COLO668 (cell line): ENCODE data around the gene PSMD13.
A peak's percentile ranks its signal among the peaks of the same experiment; 100 is the strongest.

Experiments used
- DNase-seq: peaks from one replicate; lab custom pipeline; 2025; ENCODE audit not compliant: unreplicated experiment; lab: John Stamatoyannopoulos, UW

PSMD13 gene

DNA sequence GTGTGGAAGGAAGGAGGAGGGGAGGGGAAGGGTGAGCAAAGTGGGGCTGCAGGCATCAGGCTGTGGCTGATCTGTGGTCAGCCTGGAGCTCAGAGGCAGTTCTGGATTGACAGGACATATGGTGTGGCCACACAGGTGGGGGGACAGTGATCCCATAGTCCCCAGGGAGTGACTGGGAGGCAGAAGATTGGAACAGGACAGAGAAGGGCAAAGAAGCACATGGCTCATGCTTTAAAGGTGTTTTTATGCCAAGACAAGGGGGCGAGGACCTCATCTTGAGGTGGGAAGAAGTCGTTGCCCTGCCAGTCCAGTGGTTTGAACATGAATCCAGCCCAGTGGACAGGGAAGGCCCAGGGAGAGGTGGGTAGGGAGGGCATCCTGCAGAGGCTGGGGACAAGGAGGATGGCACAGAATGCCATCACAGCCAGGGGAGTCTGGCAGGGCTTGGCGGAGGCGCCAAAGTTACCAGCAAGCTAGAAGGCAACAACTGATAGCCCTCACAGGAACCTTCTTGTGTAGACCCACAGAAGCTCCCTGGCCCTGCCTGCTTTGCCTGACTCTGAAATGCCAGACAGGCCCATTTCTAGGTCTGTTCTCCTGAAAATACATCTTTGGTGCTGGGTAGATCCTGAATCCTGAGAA is 32.7 kb upstream of the PSMD13 start:
- DNase-seq = no peak

DNA sequence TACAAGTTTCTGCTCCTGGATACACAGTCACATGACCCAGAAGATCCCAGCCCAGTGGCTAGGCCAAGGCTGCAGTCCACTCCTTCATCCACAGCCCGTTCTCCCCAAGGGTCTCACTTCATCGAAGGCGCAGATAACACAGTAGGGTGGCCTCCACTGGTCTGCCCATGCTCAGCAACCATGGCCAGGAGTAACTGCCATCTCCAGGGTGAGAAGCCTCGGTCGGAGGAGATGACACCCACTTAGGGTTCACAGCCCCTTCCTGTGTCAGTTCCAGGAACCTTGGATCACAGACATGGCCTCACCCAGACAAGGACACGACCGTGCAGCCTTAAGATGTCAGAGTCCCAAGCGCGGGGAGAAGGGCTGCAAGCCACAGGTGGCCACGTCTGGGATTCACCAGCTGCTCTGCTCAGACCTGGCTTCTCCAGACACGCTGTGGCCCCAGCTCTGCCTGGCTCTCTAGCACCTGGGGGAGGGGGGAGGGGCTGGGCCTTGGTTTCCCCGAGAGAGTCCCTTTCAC is 32.1 kb upstream of the PSMD13 start:
- no peak for DNase-seq

DNA sequence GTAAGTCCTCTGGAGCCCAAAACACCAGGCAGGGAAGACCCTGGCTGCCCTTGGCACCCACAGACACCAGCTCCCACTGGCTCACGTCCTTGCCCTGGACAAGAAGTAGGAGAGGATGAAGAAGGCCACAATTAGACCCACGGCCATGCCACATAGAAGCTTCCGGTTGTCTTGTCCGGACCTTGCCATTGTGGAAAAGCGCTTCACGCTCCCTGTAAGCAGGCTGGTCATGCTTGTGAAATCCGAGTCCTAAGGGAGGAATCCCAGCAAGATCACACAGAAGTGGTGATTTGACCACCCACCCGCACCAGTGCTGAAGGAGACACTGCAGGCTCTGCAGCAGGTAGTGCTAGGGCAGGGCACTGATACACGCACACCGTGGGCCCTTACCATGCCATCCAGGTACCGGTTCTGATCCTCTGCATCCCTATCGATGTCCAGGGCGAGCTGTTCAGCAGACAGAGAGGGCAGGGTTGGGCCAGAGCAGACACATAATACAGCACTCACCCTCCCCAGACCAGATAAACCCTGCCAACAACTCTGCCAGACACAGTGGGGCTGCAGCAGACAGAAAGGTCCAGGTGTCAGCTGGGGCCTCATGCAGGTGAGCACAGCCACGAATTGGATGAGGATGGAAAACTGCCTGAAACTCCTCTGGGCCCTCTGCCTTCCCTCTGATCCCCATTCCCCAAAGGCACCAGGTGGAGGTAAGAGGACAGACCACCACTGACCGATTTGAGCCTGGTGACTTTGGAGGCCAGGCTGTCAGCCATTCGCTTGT is 31.4 kb upstream of the PSMD13 start:
- DNase-seq = no peak

DNA sequence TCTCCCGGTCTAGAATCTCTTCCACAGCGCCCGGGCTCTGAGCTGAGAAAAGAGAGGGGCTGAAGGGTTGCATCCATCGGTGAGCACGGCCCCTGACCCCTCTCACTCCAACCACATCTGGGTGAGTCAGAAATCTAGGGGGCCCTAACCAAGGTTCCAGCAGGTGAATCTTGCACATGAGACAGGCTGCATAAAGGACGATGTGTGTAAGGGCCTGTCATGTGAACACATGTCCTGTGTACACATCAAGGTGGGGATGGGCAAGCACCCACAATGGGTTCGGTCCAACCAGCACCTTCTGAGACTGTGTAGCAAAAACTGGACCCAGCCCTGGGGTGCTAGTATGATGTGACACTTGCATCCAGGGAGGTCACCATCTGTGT is 30.8 kb upstream of the PSMD13 start:
- DNase-seq = no peak

DNA sequence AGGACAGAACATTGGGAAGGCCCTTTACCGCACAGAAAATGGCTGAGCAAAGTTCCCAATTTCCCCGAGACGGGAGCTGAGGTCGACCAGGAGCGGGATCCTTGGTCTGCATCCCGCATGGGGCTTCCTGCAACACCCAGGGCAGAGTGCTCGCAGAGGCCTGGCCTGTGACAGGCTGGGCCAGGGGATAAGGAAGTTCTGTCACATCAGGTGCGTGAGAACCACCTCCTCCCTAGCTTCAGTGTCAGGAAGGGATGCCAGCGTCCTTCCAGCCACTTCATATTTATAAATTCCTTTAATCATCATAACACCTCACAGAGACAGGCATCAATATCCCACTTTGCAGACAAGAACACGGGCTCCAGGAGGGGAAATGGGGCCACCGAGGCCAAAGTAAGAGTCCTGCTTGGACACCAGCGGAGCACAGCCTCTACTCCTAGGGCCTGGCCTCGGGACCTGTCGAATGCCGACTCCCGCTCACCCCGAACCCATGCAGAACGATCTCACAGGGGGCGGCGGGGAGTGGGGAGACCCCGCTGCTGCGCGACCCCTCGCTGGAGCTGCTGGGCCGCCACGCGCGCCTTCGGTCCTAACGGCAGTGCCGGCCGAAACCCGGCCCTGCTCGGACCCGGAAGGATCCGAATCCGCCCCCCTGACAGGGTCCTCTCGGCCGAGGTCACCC is 30.1 kb upstream of the PSMD13 start:
- peak; percentile 1 for DNase-seq

DNA sequence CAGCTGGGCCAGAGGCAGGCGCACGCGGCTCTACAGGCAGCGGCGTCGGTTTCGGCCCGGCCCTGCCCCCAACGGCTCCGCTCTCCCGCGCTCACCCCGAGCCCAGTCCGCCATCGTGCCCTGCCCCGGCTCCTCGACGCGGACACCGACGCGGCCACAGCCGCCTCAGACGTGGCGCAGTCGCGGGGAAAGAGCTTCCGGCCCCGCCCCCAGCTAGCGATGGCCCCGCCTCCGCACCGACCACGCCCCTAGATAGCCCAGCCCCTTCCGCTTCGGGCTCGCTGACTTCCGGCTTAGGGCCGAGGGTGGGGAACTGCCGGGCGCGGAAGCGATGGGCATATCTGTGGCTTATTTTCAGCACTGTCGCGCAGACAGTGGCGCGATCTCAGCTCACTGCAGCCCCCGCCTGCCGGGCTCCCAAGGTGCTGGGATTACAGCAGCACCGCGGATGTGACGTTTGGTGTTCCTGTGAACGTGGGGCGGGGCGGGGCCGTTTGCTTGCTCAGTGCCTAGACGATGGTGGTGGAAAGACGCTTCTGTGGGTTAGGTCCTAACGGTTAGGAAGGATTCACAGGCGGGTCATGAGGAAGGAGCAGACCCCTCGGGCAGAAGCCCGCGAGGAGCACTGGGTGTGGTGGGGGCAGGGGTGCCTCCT is 29.4 kb upstream of the PSMD13 start, which contains the start of the genes BET1L and RIC8A:
BET1L (minus strand) TSS at position 192 of the 655 bp plus-strand sequence; CDS start at position 114, 78 bp downstream.
RIC8A (plus strand) TSS at position 501 of the 655 bp plus-strand sequence. CDS start 1,147 bp downstream, outside the sequence.
- DNase-seq = peak; percentile 82

DNA sequence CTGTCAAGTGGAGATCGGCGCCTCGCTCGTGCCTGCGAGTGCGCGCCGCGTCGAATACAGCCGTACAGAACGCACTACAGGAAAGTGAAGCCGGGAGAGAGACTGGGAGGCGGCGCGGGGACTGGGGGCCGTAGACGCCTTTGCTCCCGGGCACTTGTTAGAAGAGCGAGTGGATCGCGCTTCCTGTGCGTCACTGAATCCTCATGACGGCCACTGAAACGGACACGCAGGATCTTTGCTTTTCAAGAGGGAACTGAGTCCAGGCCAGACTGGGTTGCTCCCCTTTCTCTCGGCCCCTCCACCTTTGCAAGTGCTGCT is 29.0 kb upstream of the PSMD13 start:
- DNase-seq = peak; percentile 42

DNA sequence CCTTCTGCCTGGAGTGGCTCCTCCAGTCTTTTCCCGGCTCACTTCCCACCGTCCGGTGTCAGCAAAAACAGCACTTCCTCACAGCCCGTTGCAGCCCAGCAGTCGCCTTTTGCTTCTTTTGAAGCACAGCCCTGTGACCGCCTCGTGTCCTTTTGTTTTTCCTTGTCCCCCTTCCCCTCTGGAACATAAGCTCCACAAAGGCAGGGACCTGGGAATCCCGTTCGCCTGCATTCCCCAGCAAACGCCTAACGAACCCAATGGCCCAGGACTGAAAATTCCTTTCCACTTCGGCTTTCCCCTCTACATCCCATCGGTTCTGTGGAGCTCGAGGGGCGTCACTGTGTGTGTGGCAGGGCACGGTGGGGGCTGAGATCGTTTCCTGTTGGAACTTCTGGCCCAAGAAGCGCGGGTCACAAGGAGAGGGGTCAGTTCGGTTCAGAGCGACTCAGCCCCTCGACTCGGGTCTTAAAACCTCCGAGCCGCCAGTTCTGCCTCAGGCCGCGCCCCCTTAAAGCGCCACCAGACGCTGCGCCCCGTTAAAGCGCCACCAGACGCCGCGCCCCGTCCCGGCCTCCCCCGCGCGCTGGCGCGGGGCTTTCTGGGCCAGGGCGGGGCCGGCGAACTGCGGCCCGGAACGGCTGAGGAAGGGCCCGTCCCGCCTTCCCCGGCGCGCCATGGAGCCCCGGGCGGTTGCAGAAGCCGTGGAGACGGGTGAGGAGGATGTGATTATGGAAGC is 28.4 kb upstream of the PSMD13 start:
- peak; percentile 59 for DNase-seq

DNA sequence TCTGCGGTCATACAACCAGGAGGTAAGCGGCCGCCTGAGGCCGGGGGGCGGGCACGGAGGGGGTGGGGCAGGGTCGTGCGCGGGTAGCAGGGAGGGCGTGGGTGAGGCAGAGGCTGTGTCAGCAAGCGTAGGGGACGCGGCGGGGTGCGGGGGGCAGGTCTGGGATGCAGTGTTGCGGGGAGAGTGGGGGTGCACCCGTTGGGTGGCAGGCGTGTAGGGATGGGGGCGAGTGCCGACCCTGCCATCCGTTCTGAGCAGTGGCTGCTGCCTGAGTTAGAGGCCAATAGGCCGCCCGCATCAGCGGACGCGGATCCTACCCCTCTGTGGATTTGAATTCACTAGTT is 27.9 kb upstream of the PSMD13 start:
- DNase-seq = no peak

DNA sequence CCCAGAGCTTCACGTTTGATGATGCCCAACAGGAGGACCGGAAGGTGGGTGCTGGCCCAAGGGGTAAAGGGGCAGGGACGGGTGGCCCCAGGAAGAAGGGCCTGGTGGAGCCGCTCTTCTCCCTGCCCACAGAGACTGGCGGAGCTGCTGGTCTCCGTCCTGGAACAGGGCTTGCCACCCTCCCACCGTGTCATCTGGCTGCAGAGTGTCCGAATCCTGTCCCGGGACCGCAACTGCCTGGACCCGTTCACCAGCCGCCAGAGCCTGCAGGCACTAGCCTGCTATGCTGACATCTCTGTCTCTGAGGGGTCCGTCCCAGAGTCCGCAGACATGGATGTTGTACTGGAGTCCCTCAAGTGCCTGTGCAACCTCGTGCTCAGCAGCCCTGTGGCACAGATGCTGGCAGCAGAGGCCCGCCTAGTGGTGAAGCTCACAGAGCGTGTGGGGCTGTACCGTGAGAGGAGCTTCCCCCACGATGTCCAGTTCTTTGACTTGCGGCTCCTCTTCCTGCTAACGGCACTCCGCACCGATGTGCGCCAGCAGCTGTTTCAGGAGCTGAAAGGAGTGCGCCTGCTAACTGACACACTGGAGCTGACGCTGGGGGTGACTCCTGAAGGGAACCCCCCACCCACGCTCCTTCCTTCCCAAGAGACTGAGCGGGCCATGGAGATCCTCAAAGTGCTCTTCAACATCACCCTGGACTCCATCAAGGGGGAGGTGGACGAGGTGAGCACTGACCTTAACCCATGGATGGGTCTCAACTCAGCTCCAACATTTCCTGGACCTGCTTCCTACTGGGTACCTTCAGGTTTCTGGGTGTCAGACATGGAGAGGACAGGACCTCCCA is 27.3 kb upstream of the PSMD13 start:
- DNase-seq = no peak

DNA sequence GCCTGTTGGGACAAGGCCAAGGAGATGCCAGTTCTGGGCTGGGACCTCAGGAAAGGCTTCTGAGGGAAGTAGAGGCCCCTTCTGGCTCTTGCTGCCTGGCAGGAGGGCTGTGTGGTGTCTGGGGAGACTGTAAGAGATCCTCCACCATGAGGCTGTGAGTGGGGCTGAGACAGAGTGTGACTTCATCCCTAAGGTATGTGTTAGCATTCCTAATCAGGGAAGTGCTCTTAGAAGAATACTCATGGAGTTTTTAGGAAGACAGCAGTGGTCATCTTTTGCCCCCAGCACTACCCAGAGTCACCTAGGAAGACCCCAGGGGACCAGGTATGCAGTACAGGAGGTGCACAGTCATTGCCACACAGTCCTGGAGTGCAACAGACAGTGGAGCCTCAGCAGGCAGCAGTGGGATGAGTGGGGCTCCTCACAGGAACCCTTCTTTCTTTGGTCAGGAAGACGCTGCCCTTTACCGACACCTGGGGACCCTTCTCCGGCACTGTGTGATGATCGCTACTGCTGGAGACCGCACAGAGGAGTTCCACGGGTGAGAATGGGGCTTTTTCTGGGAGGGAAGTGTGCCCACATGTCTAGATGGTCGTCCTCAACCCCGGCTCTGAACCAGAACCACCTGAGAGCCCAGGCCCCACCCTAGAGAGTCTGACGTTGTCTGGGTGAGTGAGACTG is 26.5 kb upstream of the PSMD13 start:
- DNase-seq = no peak

DNA sequence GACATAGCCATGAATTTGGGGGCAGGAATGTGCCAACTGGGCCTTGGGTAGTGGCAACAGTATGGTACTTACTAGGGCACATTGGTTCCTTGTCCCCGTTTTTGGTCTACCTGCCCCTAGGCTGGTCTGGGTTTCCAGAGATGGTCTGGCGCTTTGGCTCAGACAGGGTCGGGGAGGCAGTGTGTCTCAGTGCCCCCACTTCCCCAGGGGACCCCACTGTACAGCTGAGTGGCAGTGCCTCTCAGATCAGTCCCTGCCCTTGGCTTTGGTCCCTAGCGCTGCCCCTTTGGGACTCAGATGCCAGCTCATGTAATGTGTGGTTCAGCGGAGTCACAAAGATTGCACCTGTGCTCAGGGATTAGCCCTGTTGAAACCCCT is 26.0 kb upstream of the PSMD13 start:
- no peak for DNase-seq

DNA sequence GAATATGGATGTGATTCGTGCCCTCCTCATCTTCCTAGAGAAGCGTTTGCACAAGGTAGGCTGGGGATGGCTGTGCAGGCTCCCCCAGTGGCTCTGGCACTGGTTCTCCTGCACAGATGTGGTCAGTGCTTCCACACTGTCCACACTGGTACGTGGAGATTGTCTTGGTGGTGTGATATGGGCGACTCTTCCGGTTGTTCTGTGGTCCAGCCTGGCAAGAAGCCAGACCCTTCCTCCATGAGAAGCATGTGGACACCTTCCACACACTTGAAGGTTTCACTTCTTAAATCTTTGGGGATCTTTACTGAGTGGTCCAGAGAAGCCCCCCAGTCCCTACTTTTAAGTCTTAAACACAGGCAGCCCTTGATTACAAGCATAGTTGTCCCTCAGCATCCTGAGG is 25.5 kb upstream of the PSMD13 start:
- DNase-seq = no peak

DNA sequence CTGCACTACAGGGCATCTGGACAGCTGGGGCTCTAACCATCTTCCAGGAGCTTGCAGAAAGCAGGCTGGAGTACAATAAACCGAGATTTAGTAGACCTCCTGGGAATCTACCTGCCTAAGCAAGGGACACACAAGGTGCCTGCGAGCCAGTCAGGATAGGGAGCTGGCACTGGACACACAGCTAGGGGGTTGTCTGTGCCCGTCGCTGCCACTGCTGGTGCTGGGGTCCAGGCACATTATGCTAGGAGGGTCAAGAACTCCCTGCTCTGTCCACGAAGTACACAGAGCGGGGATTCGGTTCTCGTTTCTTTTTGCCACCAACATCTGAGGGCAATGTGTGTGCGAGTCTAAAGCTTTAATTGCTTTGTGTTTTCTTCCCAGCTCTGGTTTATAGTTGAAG is 25.0 kb upstream of the PSMD13 start:
- no peak for DNase-seq

DNA sequence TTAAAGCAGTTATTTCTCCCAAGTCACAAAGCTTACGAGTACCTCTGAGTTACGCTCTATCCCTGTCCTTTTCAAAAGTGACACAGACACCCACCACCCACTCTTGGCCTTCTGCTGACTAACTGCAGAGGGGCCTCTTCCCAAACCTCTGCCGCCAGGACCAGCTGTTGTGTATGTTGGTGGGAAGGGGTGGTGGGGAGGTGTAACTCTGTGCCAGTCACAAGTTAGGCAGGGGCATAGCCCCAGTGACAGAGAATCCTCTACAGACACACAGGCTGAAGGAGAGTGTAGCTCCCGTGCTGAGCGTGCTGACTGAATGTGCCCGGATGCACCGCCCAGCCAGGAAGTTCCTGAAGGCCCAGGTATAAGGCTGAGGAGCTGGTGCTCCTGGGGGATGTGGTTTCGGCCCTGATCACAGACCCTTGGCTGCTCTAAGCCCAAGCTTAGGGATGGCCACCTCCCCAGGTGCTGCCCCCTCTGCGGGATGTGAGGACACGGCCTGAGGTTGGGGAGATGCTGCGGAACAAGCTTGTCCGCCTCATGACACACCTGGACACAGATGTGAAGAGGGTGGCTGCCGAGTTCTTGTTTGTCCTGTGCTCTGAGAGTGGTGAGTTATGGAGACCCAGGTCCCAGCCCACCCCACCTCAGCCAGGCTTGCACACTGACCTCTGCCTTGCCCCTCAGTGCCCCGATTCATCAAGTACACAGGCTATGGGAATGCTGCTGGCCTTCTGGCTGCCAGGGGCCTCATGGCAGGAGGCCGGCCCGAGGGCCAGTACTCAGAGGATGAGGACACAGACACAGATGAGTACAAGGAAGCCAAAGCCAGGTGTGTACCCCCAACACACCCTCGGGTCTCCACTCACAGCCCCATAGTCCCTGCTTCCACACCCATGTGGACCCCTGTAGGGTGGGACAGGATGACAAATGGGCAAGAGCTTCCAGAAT is 24.4 kb upstream of the PSMD13 start:
- DNase-seq = no peak

DNA sequence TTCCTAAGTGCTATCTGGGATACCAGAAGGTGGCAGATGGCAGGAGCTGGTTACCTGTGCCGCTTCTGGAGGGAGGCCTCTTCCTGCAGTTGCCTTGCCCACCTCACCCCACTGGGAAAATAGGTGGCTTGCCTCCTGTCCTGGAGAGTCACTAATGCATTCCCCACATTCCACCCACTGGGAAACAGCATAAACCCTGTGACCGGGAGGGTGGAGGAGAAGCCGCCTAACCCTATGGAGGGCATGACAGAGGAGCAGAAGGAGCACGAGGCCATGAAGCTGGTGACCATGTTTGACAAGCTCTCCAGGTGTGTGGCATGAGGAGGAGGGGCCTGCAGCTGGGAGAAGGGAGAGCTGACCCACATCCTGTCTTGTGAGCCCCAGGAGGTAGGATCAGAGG is 23.7 kb upstream of the PSMD13 start:
- no peak for DNase-seq

DNA sequence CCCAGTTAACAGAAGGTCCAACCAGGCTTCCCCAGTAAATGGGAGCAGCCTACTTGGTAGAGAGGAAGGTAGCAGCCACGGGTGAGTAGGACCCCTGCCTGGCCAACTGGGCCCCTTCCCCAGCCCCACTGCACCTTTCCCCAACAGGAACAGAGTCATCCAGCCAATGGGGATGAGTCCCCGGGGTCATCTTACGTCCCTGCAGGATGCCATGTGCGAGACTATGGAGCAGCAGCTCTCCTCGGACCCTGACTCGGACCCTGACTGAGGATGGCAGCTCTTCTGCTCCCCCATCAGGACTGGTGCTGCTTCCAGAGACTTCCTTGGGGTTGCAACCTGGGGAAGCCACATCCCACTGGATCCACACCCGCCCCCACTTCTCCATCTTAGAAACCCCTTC is 22.7 kb upstream of the PSMD13 start:
- no peak for DNase-seq

DNA sequence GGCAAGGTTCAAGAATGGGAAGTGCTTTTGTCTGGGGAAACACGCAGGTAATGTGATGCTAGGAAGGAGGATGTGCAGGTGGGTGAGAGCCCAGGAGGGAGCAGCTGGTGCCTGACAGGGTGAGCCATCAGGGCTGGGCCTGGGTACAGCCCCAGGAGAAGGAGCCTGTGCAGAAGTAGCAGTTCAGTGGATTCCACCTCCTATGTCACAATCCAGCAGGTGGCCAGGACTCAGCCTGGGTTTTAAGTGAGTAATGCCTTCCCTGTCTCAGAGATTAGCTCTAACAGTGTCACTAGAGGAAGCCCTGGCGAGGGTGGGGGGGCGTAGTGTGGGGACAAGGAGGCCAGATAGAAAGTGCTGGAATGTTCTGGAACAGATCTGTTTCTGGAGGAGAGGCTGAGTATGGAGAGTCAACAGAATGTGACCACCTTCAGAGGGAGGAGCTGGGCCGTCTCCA is 21.2 kb upstream of the PSMD13 start:
- DNase-seq = peak; percentile 0
